HG03095 (cell line): Measurements from ENCODE around the gene HACD2.

Experiments
- ATAC-seq: cut with Tn5 transposase; IDR thresholded peaks from one replicate; pipeline ENCODE4 v1.9.1; 2021; ENCODE audit warnings: moderate library complexity; ENCODE audit not compliant: unreplicated experiment

HACD2 gene

GRCh38 chr3:123576122-123576521 lies 8.7 kb downstream of the HACD2 start:
- no peak for ATAC-seq

GRCh38 chr3:123571973-123572365 lies 12.9 kb downstream of the HACD2 start:
- no peak for ATAC-seq

- no peak for ATAC-seq
These were observed 13.4 kb downstream of the HACD2 start for GRCh38 chr3:123571264-123571972.

- ATAC-seq = no peak
These were observed 16.0 kb downstream of the HACD2 start for GRCh38 chr3:123568875-123569274.

GRCh38 chr3:123568034-123568433 lies 16.8 kb downstream of the HACD2 start:
- no peak for ATAC-seq

- no peak for ATAC-seq
These were observed 20.8 kb downstream of the HACD2 start for GRCh38 chr3:123564056-123564455.

GRCh38 chr3:123562547-123562946 lies 22.3 kb downstream of the HACD2 start:
- no peak for ATAC-seq

GRCh38 chr3:123561188-123561587 lies 23.7 kb downstream of the HACD2 start:
- no peak for ATAC-seq

GRCh38 chr3:123559040-123559861 lies 25.6 kb downstream of the HACD2 start:
- no peak for ATAC-seq

GRCh38 chr3:123553536-123553935 lies 31.3 kb downstream of the HACD2 start:
- no peak for ATAC-seq

GRCh38 chr3:123552768-123553167 lies 32.1 kb downstream of the HACD2 start:
- no peak for ATAC-seq

GRCh38 chr3:123552095-123552714 lies 32.6 kb downstream of the HACD2 start:
- no peak for ATAC-seq

- ATAC-seq = no peak
These were observed 36.9 kb downstream of the HACD2 start for GRCh38 chr3:123547881-123548519.

GRCh38 chr3:123546133-123546755 lies 38.6 kb downstream of the HACD2 start:
- ATAC-seq = no peak

- ATAC-seq = no peak
These were observed 40.9 kb downstream of the HACD2 start for GRCh38 chr3:123543950-123544349.

- ATAC-seq = no peak
These were observed 44.6 kb downstream of the HACD2 start for GRCh38 chr3:123540285-123540684.

GRCh38 chr3:123536153-123536895 lies 48.5 kb downstream of the HACD2 start:
- peak; percentile 77 for ATAC-seq

GRCh38 chr3:123535580-123535979 lies 49.3 kb downstream of the HACD2 start:
- no peak for ATAC-seq

GRCh38 chr3:123534264-123534663 lies 50.6 kb downstream of the HACD2 start:
- ATAC-seq = no peak

- ATAC-seq = no peak
These were observed 51.2 kb downstream of the HACD2 start for GRCh38 chr3:123533554-123534159.
